ENCODE measurements around the gene SOWAHB.

DNA sequence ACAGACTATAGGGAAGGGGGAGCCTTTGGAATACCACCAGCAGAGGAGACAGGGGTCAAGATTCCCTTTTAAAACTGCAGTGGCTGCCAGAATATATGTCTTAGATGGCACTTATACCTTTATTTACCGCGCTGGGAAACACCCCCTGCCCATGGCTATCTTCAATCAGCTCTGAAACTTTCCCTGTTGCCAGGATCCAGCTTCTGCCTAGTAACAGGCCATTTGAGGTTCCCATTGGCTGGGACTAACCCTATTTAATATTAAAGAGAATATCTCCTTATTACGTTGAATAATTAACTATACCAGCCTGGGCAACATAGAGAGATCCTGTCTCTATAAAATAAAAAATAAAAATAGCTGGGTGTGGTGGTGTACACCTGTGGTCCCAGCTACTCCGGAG lies 23.8 kb downstream of the SOWAHB start:
- TF ChIP-seq, protein P1, sequence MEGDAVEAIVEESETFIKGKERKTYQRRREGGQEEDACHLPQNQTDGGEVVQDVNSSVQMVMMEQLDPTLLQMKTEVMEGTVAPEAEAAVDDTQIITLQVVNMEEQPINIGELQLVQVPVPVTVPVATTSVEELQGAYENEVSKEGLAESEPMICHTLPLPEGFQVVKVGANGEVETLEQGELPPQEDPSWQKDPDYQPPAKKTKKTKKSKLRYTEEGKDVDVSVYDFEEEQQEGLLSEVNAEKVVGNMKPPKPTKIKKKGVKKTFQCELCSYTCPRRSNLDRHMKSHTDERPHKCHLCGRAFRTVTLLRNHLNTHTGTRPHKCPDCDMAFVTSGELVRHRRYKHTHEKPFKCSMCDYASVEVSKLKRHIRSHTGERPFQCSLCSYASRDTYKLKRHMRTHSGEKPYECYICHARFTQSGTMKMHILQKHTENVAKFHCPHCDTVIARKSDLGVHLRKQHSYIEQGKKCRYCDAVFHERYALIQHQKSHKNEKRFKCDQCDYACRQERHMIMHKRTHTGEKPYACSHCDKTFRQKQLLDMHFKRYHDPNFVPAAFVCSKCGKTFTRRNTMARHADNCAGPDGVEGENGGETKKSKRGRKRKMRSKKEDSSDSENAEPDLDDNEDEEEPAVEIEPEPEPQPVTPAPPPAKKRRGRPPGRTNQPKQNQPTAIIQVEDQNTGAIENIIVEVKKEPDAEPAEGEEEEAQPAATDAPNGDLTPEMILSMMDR (conservative IDR thresholded peaks at IDR 0.05 in 1 of 2, IDR thresholded peaks at IDR 0.05 in 1 of 2; ENCODE audit: extremely low read depth in 1 of 2, insufficient read depth in 1 of 2, low read depth in 1 of 2, low read length in 2 of 2), result no peak
- TF ChIP-seq EZH2 (IDR thresholded peaks at IDR 0.05; ENCODE audit: borderline replicate concordance, low read length), result no peak

Measured in mammary epithelial cell (primary cell).